Hindlimb muscle (tissue), 1 donor: ENCODE data around the gene EIF5B. TPM values are rescaled to one million over a fixed set of nuclear protein-coding genes. Genes with fewer than 3 reads are reported as not detected.

ENCODE experiments used
- DNase-seq: peaks from one replicate; pipeline ENCODE4 v3.0.0-alpha.2; 2013
- polyA plus RNA-seq: library from polyadenylated mRNA; unstranded; fragments of 120-200 nt; gene quantifications from one replicate; pipeline ENCODE4 v1.2.1, GENCODE V29; 2013; ENCODE audit not compliant: insufficient read length

EIF5B gene
- polyA plus RNA-seq, 1 donor: 45.2 TPM

- DNase-seq: no peak
Measured at GRCh38 chr2:99417396-99417795, 80.2 kb downstream of the EIF5B start.

- DNase-seq: no peak
Measured at GRCh38 chr2:99420031-99420430, 82.8 kb downstream of the EIF5B start.

- DNase-seq: no peak
Measured at GRCh38 chr2:99420751-99421299, 83.6 kb downstream of the EIF5B start.

- no peak for DNase-seq
Measured at GRCh38 chr2:99421469-99421868, 84.3 kb downstream of the EIF5B start.

- no peak for DNase-seq
Measured at GRCh38 chr2:99422599-99422998, 85.4 kb downstream of the EIF5B start.

- DNase-seq: no peak
Measured at GRCh38 chr2:99424371-99424770, 87.2 kb downstream of the EIF5B start.

DNA sequence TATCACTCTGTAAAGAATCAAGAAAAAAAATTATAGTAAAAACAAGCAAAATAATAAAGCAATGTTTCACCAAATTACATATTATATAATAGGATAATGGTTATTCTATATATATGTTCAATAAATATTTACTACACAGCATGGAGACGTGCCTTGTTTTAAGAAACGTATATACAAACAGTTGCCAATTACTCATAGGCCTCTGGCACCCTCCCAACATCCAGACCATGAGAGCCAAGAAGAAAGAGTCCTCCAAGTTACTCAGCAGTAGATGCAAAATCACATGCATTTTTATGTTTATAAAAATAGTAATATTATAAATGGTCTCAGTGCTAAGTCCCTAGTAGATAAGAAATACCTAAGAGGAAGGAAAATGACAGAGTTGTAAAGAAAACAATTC is 87.8 kb downstream of the EIF5B start:
- DNase-seq: peak; percentile 42

- no peak for DNase-seq
Measured at GRCh38 chr2:99430614-99431291, 93.6 kb downstream of the EIF5B start.

- DNase-seq: no peak
Measured at GRCh38 chr2:99431587-99432275, 94.5 kb downstream of the EIF5B start.

DNA sequence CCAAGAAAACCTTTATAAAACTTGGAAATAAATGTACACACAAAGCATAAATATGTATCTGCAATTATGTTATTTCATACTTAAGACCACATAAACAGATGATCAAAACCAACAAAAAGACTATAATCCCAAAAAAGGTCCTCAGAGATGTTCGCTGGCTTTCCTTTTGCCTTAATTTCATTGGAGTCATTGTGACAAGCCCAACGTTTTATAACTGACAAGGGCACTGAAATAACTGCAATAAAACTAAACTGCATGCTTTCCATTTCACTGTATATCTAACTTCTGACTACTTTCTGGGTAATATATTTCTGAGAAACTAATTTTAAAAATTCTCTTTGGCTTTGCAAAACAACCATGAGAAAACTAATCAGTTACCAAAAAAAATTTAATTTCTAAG is 96.2 kb downstream of the EIF5B start:
- DNase-seq: no peak

DNA sequence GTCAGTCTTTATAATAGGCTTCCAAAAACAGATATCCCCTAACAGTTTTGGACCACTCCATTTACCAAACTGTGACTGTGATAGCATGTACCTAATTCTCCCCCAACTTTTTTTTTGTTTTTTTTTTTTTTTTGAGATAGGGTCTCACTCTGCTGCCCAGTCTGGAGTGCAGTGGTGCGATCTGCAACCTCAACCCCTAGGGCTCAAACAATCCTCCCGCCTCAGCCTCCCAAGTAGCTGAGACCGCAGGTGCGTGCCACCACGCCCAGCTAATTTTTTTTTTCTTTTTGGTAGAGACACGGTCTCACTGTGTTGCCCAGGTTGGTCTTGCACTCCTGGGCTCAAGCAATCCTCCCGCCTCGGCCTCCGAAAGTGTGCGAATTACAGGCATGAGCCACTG is 99.7 kb downstream of the EIF5B start:
- DNase-seq: no peak

DNA sequence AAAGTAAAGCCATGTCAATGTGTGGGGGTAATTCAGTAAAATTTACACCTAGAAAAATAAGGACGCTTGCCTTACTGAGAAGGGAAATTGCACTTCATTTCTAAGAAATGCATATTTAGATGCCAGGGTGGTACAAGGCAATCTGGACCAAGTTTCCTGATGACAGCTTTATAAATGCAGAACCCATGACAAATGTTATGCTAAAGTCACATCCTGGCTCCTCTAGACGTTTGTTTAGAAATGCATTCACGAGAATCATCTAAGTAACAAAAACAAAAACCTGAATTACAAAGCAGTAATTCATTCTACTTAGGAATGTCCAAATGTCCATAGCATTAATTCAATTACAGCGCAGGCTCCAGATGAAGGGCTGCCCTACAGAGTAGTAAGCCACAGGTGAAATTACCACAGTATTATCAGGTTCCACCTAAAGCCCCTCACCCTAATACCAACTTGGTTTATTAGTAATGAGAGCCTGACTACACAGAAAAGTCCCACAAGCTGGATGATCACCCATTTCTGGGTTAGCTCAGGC is 102.8 kb downstream of the EIF5B start:
- no peak for DNase-seq

GRCh38 chr2:99442837-99443236 is 105.6 kb downstream of the EIF5B start:
- DNase-seq: no peak

DNA sequence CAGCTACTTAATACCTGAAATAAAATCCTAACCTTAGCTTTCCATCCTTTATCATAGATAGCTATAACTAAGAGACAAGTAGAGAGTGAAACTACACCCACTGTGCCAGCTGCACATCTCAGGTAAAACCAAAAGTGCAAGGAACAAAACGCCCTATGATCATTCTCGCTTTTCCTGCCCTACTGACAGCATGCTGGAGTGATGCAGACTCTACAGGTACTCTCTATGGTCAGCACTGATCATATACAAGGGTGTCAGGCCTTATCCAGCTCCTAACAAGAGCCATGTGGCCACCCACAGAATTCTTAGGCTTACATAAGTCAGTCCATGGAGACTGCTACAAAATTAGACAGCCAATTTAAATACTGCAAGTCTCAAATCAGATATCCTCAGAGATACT is 107.0 kb downstream of the EIF5B start:
- no peak for DNase-seq

DNA sequence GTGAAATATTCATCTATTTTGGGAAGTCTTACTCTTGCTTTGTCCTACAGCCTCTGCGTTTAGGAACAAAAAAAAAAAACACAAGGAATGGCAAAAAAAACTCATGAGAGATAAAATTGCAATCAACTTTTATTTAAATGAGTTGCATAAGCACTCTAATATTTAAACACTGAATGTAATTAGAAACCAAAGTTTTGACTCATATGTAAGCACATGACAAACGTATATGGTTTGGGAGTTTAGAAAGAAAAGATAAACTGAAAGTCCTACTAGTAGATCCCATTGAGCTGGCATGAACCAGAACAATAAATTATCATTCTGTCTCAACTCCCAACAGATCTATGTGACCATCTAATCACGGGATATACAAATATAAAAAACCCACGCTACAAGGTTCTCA is 107.9 kb downstream of the EIF5B start:
- no peak for DNase-seq

- DNase-seq: no peak
Measured at GRCh38 chr2:99448556-99448955, 111.4 kb downstream of the EIF5B start.

- DNase-seq: no peak
Measured at GRCh38 chr2:99450199-99450598, 113.0 kb downstream of the EIF5B start.

Other genes starting within 250 kb of the EIF5B start
- 0.56 TPM for gene C2orf15, start 195.7 kb upstream of the EIF5B start, polyA plus RNA-seq
- gene TSGA10, start 182.4 kb upstream of the EIF5B start, polyA plus RNA-seq: 2.7 TPM
- 8.2 TPM for gene LIPT1, start 182.4 kb upstream of the EIF5B start, polyA plus RNA-seq
- 22.2 TPM for gene MITD1, start 156.3 kb upstream of the EIF5B start, polyA plus RNA-seq
- 37.1 TPM for gene MRPL30, start 156.2 kb upstream of the EIF5B start, polyA plus RNA-seq
- gene LYG2, start 81.7 kb upstream of the EIF5B start, polyA plus RNA-seq: 0.25 TPM
- gene LYG1, start 36.2 kb upstream of the EIF5B start, polyA plus RNA-seq: 2.4 TPM
- gene TXNDC9, start 1.1 kb upstream of the EIF5B start, polyA plus RNA-seq: 20.1 TPM
- 32.0 TPM for gene REV1, start 152.6 kb downstream of the EIF5B start, polyA plus RNA-seq